Neuronal stem cell (in vitro differentiated cells): ENCODE measurements around the gene PRPF18.

Source experiments
- DNase-seq: peaks from one replicate; pipeline ENCODE4 v3.0.0-alpha.2; 2013; ENCODE audit warnings: low spot score
- H2AFZ ChIP-seq: one replicate; pipeline ENCODE4 v1.6.1; 2013; ENCODE audit warnings: mild to moderate bottlenecking, low read length, inconsistent platforms
- H2AK5ac ChIP-seq: 2 replicates; pipeline ENCODE4 v1.6.1; 2013; ENCODE audit warnings: low read depth, mild to moderate bottlenecking, inconsistent platforms, low read length, moderate library complexity, mixed read lengths
- H2BK120ac ChIP-seq: 2 replicates; pipeline ENCODE4 v1.6.1; 2013; ENCODE audit warnings: low read depth, mild to moderate bottlenecking, inconsistent platforms, low read length, moderate library complexity, mixed read lengths
- H2BK12ac ChIP-seq: one replicate; pipeline ENCODE4 v1.6.1; 2013; ENCODE audit warnings: low read length, inconsistent platforms
- H2BK15ac ChIP-seq: 2 replicates; pipeline ENCODE4 v1.6.1; 2013; ENCODE audit warnings: mild to moderate bottlenecking, low read length, inconsistent platforms, mixed read lengths
- H2BK5ac ChIP-seq: one replicate; pipeline ENCODE4 v1.6.1; 2013; ENCODE audit warnings: inconsistent platforms, mild to moderate bottlenecking, low read length, moderate library complexity
- H3K14ac ChIP-seq: one replicate; pipeline ENCODE4 v1.6.1; 2013; ENCODE audit warnings: low read length, inconsistent platforms
- H3K18ac ChIP-seq: 2 replicates; pipeline ENCODE4 v1.6.1; 2013; ENCODE audit warnings: low read length, inconsistent platforms
- H3K23ac ChIP-seq: 2 replicates; pipeline ENCODE4 v1.6.1; 2013; ENCODE audit warnings: low read depth, mild to moderate bottlenecking, mixed read lengths, low read length, inconsistent platforms; ENCODE audit not compliant: poor library complexity
- H3K27ac ChIP-seq: replicated peaks from 3 replicates; pipeline ENCODE4 v1.5.1; 2013; ENCODE audit warnings: low read length, inconsistent platforms
- H3K27me3 ChIP-seq, 3 experiments: 2 replicates each; pipeline ENCODE4 v1.6.1; 2013; ENCODE audit warnings: low read length in 3 of 3, mild to moderate bottlenecking in 2 of 3, inconsistent platforms in 1 of 3, low read depth in 1 of 3, mixed read lengths in 1 of 3, moderate library complexity in 1 of 3; ENCODE audit not compliant: control insufficient read depth in 3 of 3, insufficient read depth in 3 of 3
- H3K36me3 ChIP-seq, 2 donors: replicated peaks in 1 of 2; 2 replicates each; pipeline ENCODE4 v1.6.1; 2013; ENCODE audit warnings: low read length in 2 of 2; ENCODE audit not compliant: control insufficient read depth in 2 of 2, insufficient read depth in 2 of 2
- H3K4ac ChIP-seq: 2 replicates; pipeline ENCODE4 v1.6.1; 2013; ENCODE audit warnings: inconsistent platforms, mild to moderate bottlenecking, low read length, moderate library complexity
- H3K4me1 ChIP-seq, 2 donors: 1 replicate in 1 of 2; 2 replicates in 1 of 2; pipeline ENCODE4 v1.6.1; 2013; ENCODE audit warnings: low read length in 2 of 2, low read depth in 1 of 2; ENCODE audit not compliant: control insufficient read depth in 2 of 2, insufficient read depth in 1 of 2
- H3K4me2 ChIP-seq: one replicate; pipeline ENCODE4 v1.6.1; 2013; ENCODE audit warnings: mild to moderate bottlenecking, low read length, inconsistent platforms; ENCODE audit not compliant: insufficient read depth, poor library complexity, severe bottlenecking
- H3K4me3 ChIP-seq, 2 donors: 2 replicates each; pipeline ENCODE4 v1.5.1; 2013; ENCODE audit warnings: low read length in 2 of 2, mild to moderate bottlenecking in 2 of 2, inconsistent platforms in 1 of 2, moderate library complexity in 1 of 2
- H3K79me1 ChIP-seq: one replicate; pipeline ENCODE4 v1.6.1; 2013; ENCODE audit warnings: low read depth, mild to moderate bottlenecking, inconsistent platforms, low read length, moderate library complexity
- H3K9ac ChIP-seq: one replicate; pipeline ENCODE4 v1.6.1; 2013; ENCODE audit warnings: mild to moderate bottlenecking, low read depth, low read length, inconsistent platforms; ENCODE audit not compliant: poor library complexity
- H3K9me3 ChIP-seq, 2 donors: replicated peaks in 1 of 2; 2 replicates each; pipeline versions ENCODE3 to v1.6.1; 2013; ENCODE audit warnings: low read length in 2 of 2, mild to moderate bottlenecking in 2 of 2, inconsistent platforms in 1 of 2, low read depth in 1 of 2, mixed read lengths in 1 of 2, moderate library complexity in 1 of 2; ENCODE audit not compliant: control insufficient read depth in 2 of 2, insufficient read depth in 1 of 2
- H4K8ac ChIP-seq: one replicate; pipeline ENCODE4 v1.6.1; 2013; ENCODE audit warnings: low read depth, mild to moderate bottlenecking, inconsistent platforms, low read length, moderate library complexity
- H4K91ac ChIP-seq: one replicate; pipeline ENCODE4 v1.6.1; 2013; ENCODE audit warnings: low read length, low read depth, mild to moderate bottlenecking, inconsistent platforms; ENCODE audit not compliant: poor library complexity
- WGBS, 2 donors: extraction: QIAGEN DNeasy Blood & Tissue Kit; methylation state at CpG; one replicate each; pipeline ENCODE4 v1.1.7; 2013; ENCODE audit warnings: missing lambda C conversion rate in 2 of 2, mixed read lengths in 1 of 2; ENCODE audit not compliant: insufficient read length in 2 of 2, insufficient replicate concordance in 1 of 2; ENCODE audit errors: extremely low coverage in 2 of 2; 5-methylcytosine and 5-hydroxymethylcytosine counted together

PRPF18 gene

DNA sequence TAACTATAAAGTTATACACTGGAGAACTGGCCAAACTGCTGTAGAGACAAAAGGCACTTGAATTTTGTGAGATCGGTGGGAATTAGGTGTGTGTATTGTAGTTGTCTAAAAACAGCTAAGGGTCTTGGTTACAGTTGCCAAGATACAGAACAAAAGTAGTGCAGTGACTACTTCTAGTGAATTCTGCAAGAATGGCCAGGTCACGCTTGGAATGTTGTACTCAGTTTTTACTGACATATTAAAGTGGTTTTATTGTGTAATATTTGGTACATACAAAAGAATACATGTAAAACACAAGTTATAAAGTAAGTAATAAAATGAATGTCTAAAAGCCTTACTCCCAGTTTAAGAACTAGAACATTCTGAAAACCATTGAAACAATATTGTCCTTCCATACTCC, 42.4 kb downstream of the PRPF18 start:
- no peak for DNase-seq
- H3K9ac ChIP-seq, result no peak overlapping the region
- H2BK12ac ChIP-seq, result no peak overlapping the region
- no peak overlapping the region for H4K91ac ChIP-seq
- no peak overlapping the region for H2AFZ ChIP-seq
- no peak overlapping the region for H3K4me2 ChIP-seq
- H3K36me3 ChIP-seq, result peaks cover 2 to 8% of the 10 kb centered on the region in 2 donors
- H3K9me3 ChIP-seq, result no peaks in the 10 kb centered on the region
- no peak overlapping the region for H2BK15ac ChIP-seq
- H4K8ac ChIP-seq, result no peak overlapping the region
- no peak overlapping the region for H2AK5ac ChIP-seq
- no peak overlapping the region for H3K14ac ChIP-seq
- H3K4me3 ChIP-seq, result no peak overlapping the region
- H3K27ac ChIP-seq, result no peak overlapping the region
- H2BK120ac ChIP-seq, result no peak overlapping the region
- H3K18ac ChIP-seq, result no peak overlapping the region
- H3K23ac ChIP-seq, result no peak overlapping the region
- H3K79me1 ChIP-seq, result no peaks in the 10 kb centered on the region
- no peak overlapping the region for H2BK5ac ChIP-seq
- no peaks in the 10 kb centered on the region for H3K27me3 ChIP-seq
- no peak overlapping the region for H3K4ac ChIP-seq
- H3K4me1 ChIP-seq, result peaks cover 13 to 23% of the 10 kb centered on the region in 2 donors
- WGBS, 2 donors, result no CpG with 5 or more reads among the region's 2 CpGs

DNA sequence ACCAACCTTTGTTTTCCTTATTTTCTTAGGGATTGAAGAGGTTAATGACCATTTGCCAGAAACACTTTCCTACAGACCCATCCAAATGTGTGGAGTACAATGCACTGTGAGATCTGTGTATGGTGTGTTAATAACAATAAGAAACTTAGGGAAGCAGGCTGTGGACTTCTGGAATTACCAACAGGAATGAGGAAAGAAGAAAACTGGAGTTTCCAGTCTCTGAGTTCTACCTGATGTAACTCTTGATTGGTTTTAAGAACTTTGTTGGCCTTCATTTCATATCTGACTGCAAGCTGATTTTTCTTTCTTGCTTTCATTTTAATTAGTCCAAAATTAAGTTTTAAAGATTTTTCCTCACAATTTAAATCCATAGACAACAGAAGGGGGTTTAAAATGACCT, 43.5 kb downstream of the PRPF18 start:
- H3K4me1 ChIP-seq, result peaks cover 13 to 23% of the 10 kb centered on the region in 2 donors
- no peak overlapping the region for H3K27ac ChIP-seq
- no peak overlapping the region for H3K4ac ChIP-seq

DNA sequence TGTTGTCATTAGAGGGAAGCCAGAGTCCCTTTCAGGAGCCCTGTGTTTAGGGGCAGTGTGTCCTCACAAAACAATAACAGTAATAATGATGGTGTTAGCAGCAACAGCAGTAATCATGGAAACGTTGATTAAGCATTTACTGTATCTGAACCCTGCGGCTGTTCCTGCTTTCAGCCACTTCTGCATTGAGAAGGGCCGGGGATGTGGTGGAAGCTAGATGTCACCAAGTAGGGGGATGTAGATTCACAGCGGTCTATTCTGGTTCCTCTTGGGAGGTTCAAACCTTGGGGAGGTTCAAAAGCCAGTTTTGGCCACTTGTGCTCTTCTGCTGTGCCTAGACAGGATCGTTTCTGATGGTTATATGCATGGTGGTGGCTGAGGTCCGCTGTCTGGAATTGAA, 44.8 kb downstream of the PRPF18 start:
- Histone ChIP-seq H3K18ac (no peak overlapping the region), H4K8ac (no peak overlapping the region), H2BK15ac (no peak overlapping the region), H2AFZ (no peak overlapping the region), H3K27ac (no peak overlapping the region), H3K14ac (no peak overlapping the region), H3K4me2 (no peak overlapping the region), H2BK5ac (no peak overlapping the region), H3K23ac (no peak overlapping the region), H4K91ac (no peak overlapping the region), H3K9ac (no peak overlapping the region), H2BK120ac (no peak overlapping the region), H2AK5ac (no peak overlapping the region), H2BK12ac (no peak overlapping the region), H3K4ac (no peak overlapping the region), H3K9me3 (no peaks in the 10 kb centered on the region), H3K36me3 (peaks cover 2 to 8% of the 10 kb centered on the region in 2 donors), H3K4me1 (peaks cover 13 to 23% of the 10 kb centered on the region in 2 donors), H3K79me1 (no peaks in the 10 kb centered on the region), H3K27me3 (no peaks in the 10 kb centered on the region), H3K4me3 (no peak overlapping the region)
- DNase-seq, result no peak
- no CpG with 5 or more reads among the region's 6 CpGs for WGBS, 2 donors

More for the DNA sequence above, 43.5 kb downstream of the PRPF18 start:
- H3K9ac ChIP-seq, result no peak overlapping the region
- H3K4me3 ChIP-seq, result no peak overlapping the region
- H2BK12ac ChIP-seq, result no peak overlapping the region
- no peak overlapping the region for H2BK120ac ChIP-seq
- peaks cover 2 to 8% of the 10 kb centered on the region in 2 donors for H3K36me3 ChIP-seq
- no peaks in the 10 kb centered on the region for H3K79me1 ChIP-seq
- no peaks in the 10 kb centered on the region for H3K9me3 ChIP-seq
- no peak overlapping the region for H4K8ac ChIP-seq
- no peak overlapping the region for H2BK15ac ChIP-seq
- H3K14ac ChIP-seq, result no peak overlapping the region
- H2AK5ac ChIP-seq, result no peak overlapping the region
- no peak overlapping the region for H3K18ac ChIP-seq
- no peak overlapping the region for H3K4me2 ChIP-seq
- no peak overlapping the region for H2BK5ac ChIP-seq
- no peak overlapping the region for H3K23ac ChIP-seq
- H4K91ac ChIP-seq, result no peak overlapping the region
- no peak for DNase-seq
- H2AFZ ChIP-seq, result no peak overlapping the region
- H3K27me3 ChIP-seq, result no peaks in the 10 kb centered on the region

DNA sequence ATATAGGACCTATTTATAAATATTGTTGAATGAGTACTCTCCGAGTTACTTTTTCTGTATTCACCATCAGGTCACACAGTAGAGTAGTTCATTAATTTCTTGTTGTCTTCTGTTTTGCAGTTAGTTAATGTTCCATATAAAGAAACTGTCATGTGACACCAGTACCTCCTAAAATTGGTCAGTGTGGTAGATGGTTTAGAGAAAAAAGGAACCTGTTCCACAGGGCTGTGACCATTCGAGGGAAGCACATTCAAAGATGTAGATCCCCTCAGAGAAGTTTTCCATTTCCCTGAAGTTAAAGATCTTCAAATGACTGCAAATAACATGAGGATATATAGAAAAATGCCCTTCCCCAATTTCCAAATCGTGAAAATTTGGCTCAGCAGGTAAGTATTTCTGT, 45.7 kb downstream of the PRPF18 start:
- WGBS, 2 donors, result no CpG with 5 or more reads among the region's 3 CpGs
- Histone ChIP-seq H4K91ac (no peak overlapping the region), H3K27ac (no peak overlapping the region)

More for the DNA sequence above, 45.7 kb downstream of the PRPF18 start:
- Histone ChIP-seq H2AFZ (no peak overlapping the region), H2BK12ac (no peak overlapping the region), H2BK5ac (no peak overlapping the region), H3K27me3 (no peaks in the 10 kb centered on the region), H3K79me1 (no peaks in the 10 kb centered on the region), H3K9ac (no peak overlapping the region), H2AK5ac (no peak overlapping the region), H3K14ac (no peak overlapping the region), H3K4ac (no peak overlapping the region), H3K36me3 (peaks cover 2 to 8% of the 10 kb centered on the region in 2 donors), H3K18ac (no peak overlapping the region), H2BK15ac (no peak overlapping the region), H3K4me3 (no peak overlapping the region), H3K23ac (no peak overlapping the region), H3K4me2 (no peak overlapping the region), H3K9me3 (no peaks in the 10 kb centered on the region), H3K4me1 (peaks cover 13 to 23% of the 10 kb centered on the region in 2 donors), H2BK120ac (no peak overlapping the region), H4K8ac (no peak overlapping the region)
- DNase-seq, result no peak
